ENCODE results near the gene AICDA.

GRCh38 chr12:8596561-8596960, 16.1 kb downstream of the AICDA start:
- TF ChIP-seq CTCF (IDR thresholded peaks at IDR 0.05; ENCODE audit: insufficient read depth, low read length, poor library complexity, severe bottlenecking): no peak
- no peak for TF ChIP-seq EZH2phosphoT487 (conservative IDR thresholded peaks at IDR 0.05; ENCODE audit: low read length)

Measured in SU-DHL-6 (cell line).